HCT116 (cell line): ENCODE measurements around the gene ADAMTSL2. TPM values are rescaled to one million over a fixed set of nuclear protein-coding genes. Genes with fewer than 3 reads are reported as not detected.

Source experiments
- ATAC-seq: fragments of 200-7000 bp; cut with Tn5 transposase; 2 replicates; pipeline ENCODE4 v1.9.1; 2020; ENCODE audit warnings: mild to moderate bottlenecking, moderate library complexity
- BruUV-seq: library from RNA; stranded (reverse); fragments of 400-500 nt; replicated peaks from 2 replicates; lab custom pipeline; 2021; lab: Mats Ljungman, UMichigan
- CTCF ChIA-PET: fragments of 300-600 bp; sonication (Branson Sonifier 250); formaldehyde crosslinking; loops from one replicate; lab custom pipeline; 2021; ENCODE audit warnings: antibody characterized with exemption; lab: Charles Lee
- POLR2A ChIA-PET: fragments of 300-600, 350-600 bp; sonication (Branson Sonifier 250); formaldehyde crosslinking; loops from one replicate; lab custom pipeline; 2021; ENCODE audit warnings: antibody characterized with exemption; lab: Charles Lee
- RAD21 ChIA-PET, 2 experiments: fragments of 300-600 bp; sonication (Branson Sonifier 250); formaldehyde crosslinking; loops; one replicate each; lab custom pipeline; 2023; ENCODE audit warnings: low total read pairs in 2 of 2; ENCODE audit not compliant: uncharacterized antibody in 2 of 2, unreplicated experiment in 2 of 2, low non-redundant PET in 1 of 2; lab: Charles Lee
- DNase-seq: peaks from one replicate; pipeline ENCODE4 v3.0.0-alpha.2; 2010; ENCODE audit warnings: low read depth, low spot score
- H2AFZ ChIP-seq: fragments of 200-600 bp; shearing (Covaris generic), sonication (generic); 2 replicates; pipeline ENCODE4 v1.6.1; 2017; ENCODE audit warnings: low read depth, mixed run types, mixed read lengths, antibody characterized with exemption, low read length; ENCODE audit not compliant: poor library complexity, severe bottlenecking
- H3K27ac ChIP-seq: 2 replicates; pipeline ENCODE4 v1.5.1; 2012; ENCODE audit warnings: low read depth, low read length
- H3K27me3 ChIP-seq: fragments of 200-600 bp; sonication (generic); 2 replicates; pipeline ENCODE4 v1.6.1; 2016; ENCODE audit warnings: mixed run types, low read length, mixed read lengths; ENCODE audit not compliant: insufficient read depth
- H3K36me3 ChIP-seq, 2 experiments: fragments of 200-500 bp in 1 of 2; fragments of 200-600 bp in 1 of 2; sonication (Bioruptor generic) in 1 of 2; sonication (generic) in 1 of 2; 2 replicates each; pipeline versions ENCODE4 v1.5.1 to v1.6.1; 2014 to 2016; ENCODE audit warnings: low read length in 2 of 2, inconsistent platforms in 1 of 2, mixed read lengths in 1 of 2, mixed run types in 1 of 2; ENCODE audit not compliant: insufficient read depth in 2 of 2, control insufficient read depth in 1 of 2
- H3K4me1 ChIP-seq, 2 experiments: fragments of 200-600 bp in 1 of 2; sonication (generic) in 1 of 2; 2 replicates each; pipeline versions ENCODE4 v1.5.1 to v1.6.1; 2012 to 2017; ENCODE audit warnings: low read length in 2 of 2, inconsistent platforms in 1 of 2, mild to moderate bottlenecking in 1 of 2, mixed read lengths in 1 of 2, mixed run types in 1 of 2, moderate library complexity in 1 of 2; ENCODE audit not compliant: insufficient read depth in 2 of 2, control insufficient read depth in 1 of 2
- H3K4me2 ChIP-seq: fragments of 200-600 bp; sonication (generic); 2 replicates; pipeline ENCODE4 v1.6.1; 2017; ENCODE audit warnings: mixed run types, low read length, mixed read lengths
- H3K4me3 ChIP-seq, 2 experiments: fragments of 200-600 bp in 1 of 2; sonication (generic) in 1 of 2; replicated peaks in 1 of 2; 2 replicates each; pipeline ENCODE4 v1.5.1; 2011 to 2016; ENCODE audit warnings: low read length in 2 of 2, control low read depth in 1 of 2, low read depth in 1 of 2, mild to moderate bottlenecking in 1 of 2, mixed read lengths in 1 of 2, mixed run types in 1 of 2
- H3K79me2 ChIP-seq: fragments of 200-600 bp; sonication (generic); 2 replicates; pipeline ENCODE4 v1.6.1; 2017; ENCODE audit warnings: mild to moderate bottlenecking, mixed run types, low read length, moderate library complexity, mixed read lengths; ENCODE audit not compliant: insufficient read depth
- H3K9ac ChIP-seq: fragments of 200-600 bp; sonication (generic); 2 replicates; pipeline ENCODE4 v1.6.1; 2016; ENCODE audit warnings: low read length, mixed read lengths
- H3K9me2 ChIP-seq: fragments of 200-600 bp; sonication (generic), shearing (Covaris generic); 2 replicates; pipeline ENCODE4 v1.6.1; 2017; ENCODE audit warnings: mixed run types, mild to moderate bottlenecking, moderate library complexity; ENCODE audit not compliant: insufficient read depth
- H3K9me3 ChIP-seq, 2 experiments: fragments of 200-500 bp in 1 of 2; fragments of 200-600 bp in 1 of 2; sonication (Bioruptor generic) in 1 of 2; sonication (generic) in 1 of 2; 2 replicates each; pipeline ENCODE4 v1.6.1; 2014 to 2017; ENCODE audit warnings: low read length in 2 of 2, mixed read lengths in 2 of 2, inconsistent platforms in 1 of 2, low read depth in 1 of 2, mild to moderate bottlenecking in 1 of 2, mixed run types in 1 of 2, moderate library complexity in 1 of 2; ENCODE audit not compliant: control insufficient read depth in 1 of 2, insufficient read depth in 1 of 2
- H4K20me1 ChIP-seq: fragments of 200-600 bp; sonication (generic), shearing (Covaris generic); 2 replicates; pipeline ENCODE4 v1.6.1; 2017; ENCODE audit warnings: mixed run types, mild to moderate bottlenecking, moderate library complexity; ENCODE audit not compliant: insufficient read depth
- ATF3 ChIP-seq: IDR thresholded peaks from 2 replicates; pipeline ENCODE4 v1.6.1; 2012
- CEBPB ChIP-seq: IDR thresholded peaks from 2 replicates; pipeline ENCODE4 v1.6.1; 2012; ENCODE audit warnings: low read depth
- CTCF ChIP-seq, 3 experiments: fragments of 200-600 bp in 1 of 3; sonication (generic) in 1 of 3; IDR thresholded peaks in 2 of 3; conservative IDR thresholded peaks in 1 of 3; 2 replicates each; pipeline ENCODE4 v1.5.1; 2012 to 2017; ENCODE audit warnings: low read depth in 2 of 3, low read length in 2 of 3, antibody characterized with exemption in 1 of 3, borderline replicate concordance in 1 of 3, control low read depth in 1 of 3, mild to moderate bottlenecking in 1 of 3, mixed read lengths in 1 of 3, mixed run types in 1 of 3, moderate library complexity in 1 of 3; ENCODE audit not compliant: insufficient read depth in 1 of 3
- EGR1 ChIP-seq: IDR thresholded peaks from 2 replicates; pipeline ENCODE4 v1.6.1; 2012; ENCODE audit warnings: low read depth
- ELF1 ChIP-seq: IDR thresholded peaks from 2 replicates; pipeline ENCODE4 v1.6.1; 2012; ENCODE audit warnings: low read depth, borderline replicate concordance
- EZH2 ChIP-seq: fragments of 200-600 bp; sonication (generic); IDR thresholded peaks from 2 replicates; pipeline ENCODE4 v1.6.1; 2017; ENCODE audit warnings: antibody characterized with exemption, mixed run types
- EZH2phosphoT487 ChIP-seq: fragments of 200-600 bp; IDR thresholded peaks from 2 replicates; pipeline ENCODE4 v1.6.1; 2018; ENCODE audit warnings: antibody characterized with exemption, borderline replicate concordance
- FOSL1 ChIP-seq: IDR thresholded peaks from 2 replicates; pipeline ENCODE4 v1.6.1; 2012; ENCODE audit warnings: low read depth
- JUND ChIP-seq: IDR thresholded peaks from 2 replicates; pipeline ENCODE4 v1.6.1; 2012
- MAX ChIP-seq: IDR thresholded peaks from 2 replicates; pipeline ENCODE4 v1.6.1; 2012
- POLR2AphosphoS5 ChIP-seq: IDR thresholded peaks from 2 replicates; pipeline ENCODE4 v1.6.1; 2011; ENCODE audit warnings: mild to moderate bottlenecking, low read depth, low read length, moderate library complexity
- SP1 ChIP-seq: IDR thresholded peaks from 2 replicates; pipeline ENCODE4 v1.6.1; 2012; ENCODE audit warnings: low read depth
- SRF ChIP-seq: IDR thresholded peaks from 2 replicates; pipeline ENCODE4 v1.6.1; 2012; ENCODE audit warnings: low read depth
- TCF7L2 ChIP-seq: IDR thresholded peaks from 2 replicates; pipeline ENCODE4 v1.7.0; 2011; ENCODE audit warnings: borderline replicate concordance, inconsistent platforms; ENCODE audit not compliant: insufficient read depth, insufficient read length; ENCODE audit errors: extremely low read depth
- ZBTB33 ChIP-seq: IDR thresholded peaks from 2 replicates; pipeline ENCODE4 v1.6.1; 2011; ENCODE audit warnings: mild to moderate bottlenecking, low read length, moderate library complexity; ENCODE audit not compliant: insufficient replicate concordance; ENCODE audit errors: extremely low read depth
- ZFX ChIP-seq: fragments of 450-650 bp; IDR thresholded peaks from 2 replicates; pipeline ENCODE4 v1.6.1; 2017
- intact Hi-C: fragments of 100-400 bp; cut with micrococcal nuclease; formaldehyde crosslinking; loops from 2 replicates; pipeline ENCODE4 v1.10.0; 2022
- total RNA-seq: library from RNA; stranded (reverse); gene quantifications from one replicate; pipeline ENCODE4 v1.2.1, GENCODE V29; 2021; ENCODE audit not compliant: unreplicated experiment

Gene ADAMTSL2
- total RNA-seq, 1 experiment from 2014 or later, result not detected

GRCh38 chr9:133499132-133499891, 35.2 kb upstream of the ADAMTSL2 start:
- TF ChIP-seq EZH2phosphoT487 (no peak), ELF1 (no peak), ZFX (no peak)
- TF ChIP-seq, all 23 proteins: peak for 0
- no peaks in the 10 kb centered on the region; the same call in 1 of the 2 replicates for H3K27me3 ChIP-seq
- no peaks in the 10 kb centered on the region for H4K20me1 ChIP-seq
- H3K9ac ChIP-seq, result no peak overlapping the region
- DNase-seq (no peak), ATAC-seq (no peak)
- no peaks in the 10 kb centered on the region for H3K4me1 ChIP-seq
- ChIA-PET POLR2A (no interaction called here), RAD21 (no interaction called here), CTCF (interaction anchor here (1.0 kb wide), 1 partner anchor 13 kb away, joined by 3 read pairs; no protein-coding TSS in a partner anchor)
- no peak overlapping the region for H3K27ac ChIP-seq
- intact Hi-C loops, result no loop called here
- no peaks in the 10 kb centered on the region for H3K79me2 ChIP-seq
- H3K4me3 ChIP-seq, result no peak overlapping the region
- peaks cover 8 to 18% of the 10 kb centered on the region in 2 experiments for H3K9me3 ChIP-seq
- no peaks in the 10 kb centered on the region for H3K36me3 ChIP-seq
- no peak overlapping the region for H3K4me2 ChIP-seq
- H2AFZ ChIP-seq, result no peak overlapping the region
- BruUV-seq, result no TSS peak
- H3K9me2 ChIP-seq, result no peaks in the 10 kb centered on the region

GRCh38 chr9:133499892-133500270, 34.6 kb upstream of the ADAMTSL2 start:
- DNase-seq (no peak), ATAC-seq (no peak)
- Histone ChIP-seq H3K79me2 (no peaks in the 10 kb centered on the region), H2AFZ (no peak overlapping the region), H3K27ac (no peak overlapping the region), H3K4me2 (no peak overlapping the region), H3K27me3 (no peaks in the 10 kb centered on the region; the same call in 1 of the 2 replicates), H3K4me3 (no peak overlapping the region), H4K20me1 (no peaks in the 10 kb centered on the region), H3K9me3 (peaks cover 8 to 18% of the 10 kb centered on the region in 2 experiments), H3K4me1 (no peaks in the 10 kb centered on the region), H3K9me2 (no peaks in the 10 kb centered on the region), H3K36me3 (no peaks in the 10 kb centered on the region), H3K9ac (no peak overlapping the region)
- BruUV-seq, result no TSS peak
- CTCF ChIA-PET, result no interaction called here
- POLR2A ChIA-PET, result no interaction called here
- intact Hi-C loops, result no loop called here
- RAD21 ChIA-PET, result no interaction called here
- TF ChIP-seq ATF3, result no peak
- TF ChIP-seq POLR2AphosphoS5, result no peak
- no peak for TF ChIP-seq CTCF (IDR thresholded peaks at IDR 0.05 in 2 of 3, conservative IDR thresholded peaks at IDR 0.05 in 1 of 3; ENCODE audit: borderline replicate concordance in 1 of 3, insufficient read depth in 1 of 3, low read depth in 2 of 3, low read length in 2 of 3)
- no peak for TF ChIP-seq CEBPB
- TF ChIP-seq TCF7L2, result no peak
- TF ChIP-seq EGR1, result no peak
- TF ChIP-seq ZBTB33, result no peak
- no peak for TF ChIP-seq JUND
- TF ChIP-seq ZFX, result no peak
- TF ChIP-seq MAX, result no peak
- TF ChIP-seq EZH2, result no peak
- TF ChIP-seq FOSL1, result no peak
- TF ChIP-seq SRF, result no peak
- TF ChIP-seq SP1, result no peak
